Naive thymus-derived CD4-positive, alpha-beta T cell (primary cell): ENCODE measurements around the gene NEURL4. TPM values are rescaled to one million over a fixed set of nuclear protein-coding genes. Genes with fewer than 3 reads are reported as not detected.

ENCODE experiments used
- ATAC-seq: fragments of 150-1000 bp; cut with Tn5 transposase; 2 replicates; pipeline ENCODE4 v1.10.0; 2021; ENCODE audit warnings: mild to moderate bottlenecking, moderate library complexity
- CTCF ChIA-PET: fragments of 350-600 bp; sonication (Branson Sonifier 250); formaldehyde crosslinking; loops from one replicate; lab custom pipeline; 2021; ENCODE audit warnings: antibody characterized with exemption; lab: Charles Lee
- POLR2A ChIA-PET: fragments of 350-600 bp; sonication (Branson Sonifier 250); formaldehyde crosslinking; loops from one replicate; lab custom pipeline; 2021; ENCODE audit warnings: antibody characterized with exemption, inconsistent platforms; lab: Charles Lee
- DNase-seq, 9 donors: peaks; one replicate each; pipeline versions ENCODE4 v3.0.0 to v3.0.0-alpha.2; 2020 to 2022; ENCODE audit warnings: mixed read lengths in 1 of 9
- H3K27ac ChIP-seq: one replicate; pipeline ENCODE4 v1.7.0; 2013; ENCODE audit warnings: mild to moderate bottlenecking, low read depth, low read length, moderate library complexity
- H3K27me3 ChIP-seq, 2 donors: one replicate each; pipeline ENCODE4 v1.7.0; 2013; ENCODE audit warnings: low read length in 2 of 2, mild to moderate bottlenecking in 2 of 2, moderate library complexity in 2 of 2; ENCODE audit not compliant: control insufficient read depth in 2 of 2, insufficient read depth in 2 of 2
- H3K36me3 ChIP-seq, 3 experiments: 1 replicate in 2 of 3; 2 replicates in 1 of 3; pipeline ENCODE4 v1.7.0; 2013; ENCODE audit warnings: low read length in 3 of 3, mild to moderate bottlenecking in 3 of 3, moderate library complexity in 1 of 3; ENCODE audit not compliant: insufficient read depth in 3 of 3, control insufficient read depth in 2 of 3
- H3K4me1 ChIP-seq, 2 donors: one replicate each; pipeline ENCODE4 v1.7.0; 2013; ENCODE audit warnings: low read length in 2 of 2, mild to moderate bottlenecking in 2 of 2, moderate library complexity in 1 of 2; ENCODE audit not compliant: control insufficient read depth in 2 of 2, insufficient read depth in 2 of 2
- H3K4me3 ChIP-seq: 2 replicates; pipeline ENCODE4 v1.7.0; 2013; ENCODE audit warnings: mild to moderate bottlenecking, low read length
- H3K9me3 ChIP-seq, 3 experiments: 1 replicate in 2 of 3; 2 replicates in 1 of 3; pipeline ENCODE4 v1.7.0; 2013; ENCODE audit warnings: low read length in 3 of 3; ENCODE audit not compliant: control insufficient read depth in 2 of 3
- H3K27ac Mint-ChIP-seq, 9 donors: one replicate each; pipeline ENCODE4 v1.8.0; 2020 to 2022; ENCODE audit warnings: mixed read lengths in 9 of 9, mild to moderate bottlenecking in 8 of 9, moderate library complexity in 5 of 9, inconsistent platforms in 2 of 9
- H3K27me3 Mint-ChIP-seq, 5 donors: one replicate each; pipeline ENCODE4 v1.8.0; 2021 to 2022; ENCODE audit warnings: mixed read lengths in 5 of 5, mild to moderate bottlenecking in 1 of 5
- H3K36me3 Mint-ChIP-seq, 5 donors: one replicate each; pipeline ENCODE4 v1.8.0; 2020 to 2022; ENCODE audit warnings: mixed read lengths in 5 of 5, mild to moderate bottlenecking in 3 of 5, inconsistent platforms in 1 of 5
- H3K4me1 Mint-ChIP-seq, 7 donors: one replicate each; pipeline ENCODE4 v1.8.0; 2020 to 2022; ENCODE audit warnings: mixed read lengths in 7 of 7, mild to moderate bottlenecking in 3 of 7, inconsistent platforms in 1 of 7
- H3K4me3 Mint-ChIP-seq, 10 donors: one replicate each; pipeline ENCODE4 v1.8.0; 2020 to 2022; ENCODE audit warnings: mild to moderate bottlenecking in 10 of 10, mixed read lengths in 10 of 10, moderate library complexity in 6 of 10, inconsistent platforms in 2 of 10
- H3K9me3 Mint-ChIP-seq, 11 donors: one replicate each; pipeline ENCODE4 v1.8.0; 2020 to 2022; ENCODE audit warnings: mixed read lengths in 11 of 11, mild to moderate bottlenecking in 4 of 11, inconsistent platforms in 1 of 11, moderate library complexity in 1 of 11
- intact Hi-C, 2 donors: fragments of 100-400 bp; cut with micrococcal nuclease; formaldehyde crosslinking; loops; one replicate each; pipeline ENCODE4 v1.15.1; 2023
- polyA plus RNA-seq, 2 donors: library from polyadenylated mRNA; unstranded; fragments of 300-500 nt; fragmentation: Illumina TruSeq; gene quantifications; one replicate each; pipeline ENCODE4 v1.2.3, GENCODE V29; 2021
- total RNA-seq, 6 experiments: library from RNA in 5 of 6; stranded (reverse) in 5 of 6; gene quantifications; 1 replicate in 5 of 6; 2 replicates in 1 of 6; pipeline ENCODE4 v1.2.3 and lab custom pipeline; 2021 to 2026

The NEURL4 gene
- total and polyA plus RNA-seq, 7 experiments from 2014 or later: 1.1 to 92.6 (median 50.0) TPM

- H3K4me3 Mint-ChIP-seq: no peak overlapping the region
- intact Hi-C loops: loop anchor here in 1 of 2 donors (5.0 kb wide), 1 partner anchor 360 kb away; the partner anchor contains the start of genes TP53 and WRAP53
- H3K27ac Mint-ChIP-seq: peak overlapping the region in 1 of 9 donors; percentile 34
- no peaks in the 10 kb centered on the region for H3K27me3 ChIP-seq
- H3K36me3 ChIP-seq: peaks cover 7 to 54% (median 13%) of the 10 kb centered on the region in 3 experiments
- H3K27me3 Mint-ChIP-seq: no peaks in the 10 kb centered on the region
- no peak for DNase-seq
- peaks cover 0 to 6% (median 0%) of the 10 kb centered on the region in 11 donors for H3K9me3 Mint-ChIP-seq
- ChIA-PET POLR2A (interaction anchor here (0.9 to 22.8 kb wide), 3 partner anchors 10 to 17 kb away, joined by 4 to 336 read pairs (median 9); partner anchors contain the start of genes ACAP1, EIF5A and GPS2), CTCF (interaction anchor here (1.1 to 2.6 kb wide), 4 partner anchors 9 to 21 kb away, joined by 3 to 16 read pairs (median 5); partner anchors contain the start of gene ACAP1)
- H3K4me1 Mint-ChIP-seq: peaks cover 10 to 52% (median 29%) of the 10 kb centered on the region in 7 donors
- H3K4me1 ChIP-seq: peaks cover 11 to 22% of the 10 kb centered on the region in 2 donors
- H3K4me3 ChIP-seq: no peak overlapping the region
- H3K36me3 Mint-ChIP-seq: peaks cover 0 to 12% (median 3%) of the 10 kb centered on the region in 5 donors
- H3K27ac ChIP-seq: no peak overlapping the region
- no peaks in the 10 kb centered on the region for H3K9me3 ChIP-seq
- no peak for ATAC-seq
Measured at GRCh38 chr17:7327056-7327455, 2.1 kb downstream of the NEURL4 start.

GRCh38 chr17:7326186-7326585, 2.9 kb downstream of the NEURL4 start:
- Mint-ChIP-seq H3K27ac (peak overlapping the region in 1 of 9 donors; percentile 65), H3K27me3 (no peaks in the 10 kb centered on the region), H3K36me3 (peaks cover 0 to 18% (median 3%) of the 10 kb centered on the region in 5 donors), H3K9me3 (peaks cover 0 to 6% (median 0%) of the 10 kb centered on the region in 11 donors), H3K4me3 (no peak overlapping the region), H3K4me1 (peaks cover 10 to 51% (median 28%) of the 10 kb centered on the region in 7 donors)
- DNase-seq: no peak
- H3K4me1 ChIP-seq: peaks cover 10 to 18% of the 10 kb centered on the region in 2 donors
- ATAC-seq: no peak
- POLR2A ChIA-PET: interaction anchor here (1.6 to 22.8 kb wide), 3 partner anchors 10 to 13 kb away, joined by 8 to 336 read pairs (median 9); partner anchors contain the start of genes ACAP1, EIF5A and GPS2
- H3K4me3 ChIP-seq: no peak overlapping the region
- H3K27me3 ChIP-seq: no peaks in the 10 kb centered on the region
- CTCF ChIA-PET: interaction anchor here (1.1 to 2.6 kb wide), 5 partner anchors 10 to 22 kb away, joined by 3 to 16 read pairs (median 5); partner anchors contain the start of genes ACAP1 and GPS2
- no peaks in the 10 kb centered on the region for H3K9me3 ChIP-seq
- intact Hi-C loops: loop anchor here in 1 of 2 donors (5.0 kb wide), 1 partner anchor 361 kb away; the partner anchor contains the start of genes TP53 and WRAP53
- H3K36me3 ChIP-seq: peaks cover 7 to 63% (median 16%) of the 10 kb centered on the region in 3 experiments
- no peak overlapping the region for H3K27ac ChIP-seq

GRCh38 chr17:7325031-7325528, 4.1 kb downstream of the NEURL4 start:
- DNase-seq: no peak
- H3K27me3 Mint-ChIP-seq: no peaks in the 10 kb centered on the region
- Histone ChIP-seq H3K27ac (no peak overlapping the region), H3K9me3 (no peaks in the 10 kb centered on the region), H3K4me3 (no peak overlapping the region), H3K36me3 (peaks cover 7 to 74% (median 21%) of the 10 kb centered on the region in 3 experiments), H3K27me3 (no peaks in the 10 kb centered on the region), H3K4me1 (peaks cover 0 to 7% of the 10 kb centered on the region in 2 donors)
- peaks cover 0 to 22% (median 3%) of the 10 kb centered on the region in 5 donors for H3K36me3 Mint-ChIP-seq
- peak overlapping the region in 1 of 9 donors; percentile 42 for H3K27ac Mint-ChIP-seq
- POLR2A ChIA-PET: interaction anchor here (1.2 to 22.8 kb wide), 3 partner anchors 11 to 25 kb away, joined by 6 to 336 read pairs (median 8); partner anchors contain the start of genes ACAP1, EIF5A and GPS2
- H3K4me1 Mint-ChIP-seq: peaks cover 10 to 43% (median 23%) of the 10 kb centered on the region in 7 donors
- CTCF ChIA-PET: interaction anchor here (0.6 to 2.3 kb wide), 9 partner anchors 9 to 44 kb away, joined by 3 to 22 read pairs (median 5); partner anchors contain the start of genes ACAP1, GPS2 and SLC2A4
- intact Hi-C loops: loop anchor here in 1 of 2 donors (5.0 kb wide), 1 partner anchor 362 kb away; the partner anchor contains the start of genes TP53 and WRAP53
- no peak for ATAC-seq
- H3K9me3 Mint-ChIP-seq: peaks cover 0 to 6% (median 0%) of the 10 kb centered on the region in 11 donors
- H3K4me3 Mint-ChIP-seq: peak overlapping the region in 1 of 10 donors; percentile 41

DNA sequence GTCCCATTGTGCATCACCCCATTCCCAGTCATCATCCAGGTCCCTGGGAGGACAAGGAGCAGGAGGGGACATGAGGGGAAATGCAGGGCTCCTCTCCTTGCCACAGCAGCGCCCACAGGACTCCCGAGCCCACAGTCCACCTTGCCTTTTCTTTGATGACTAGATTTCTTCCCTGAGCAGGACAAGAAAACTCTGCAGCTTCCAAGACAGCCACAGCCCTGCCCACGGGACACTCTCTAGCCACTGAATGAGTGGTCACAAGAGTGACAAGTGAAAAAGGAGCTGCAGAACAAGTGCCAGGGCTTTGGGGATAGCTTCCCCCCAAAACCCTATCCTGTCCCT, 4.7 kb downstream of the NEURL4 start:
- Histone ChIP-seq H3K27ac (no peak overlapping the region), H3K36me3 (peaks cover 7 to 75% (median 21%) of the 10 kb centered on the region in 3 experiments), H3K27me3 (no peaks in the 10 kb centered on the region), H3K9me3 (no peaks in the 10 kb centered on the region), H3K4me1 (peaks cover 0 to 7% of the 10 kb centered on the region in 2 donors), H3K4me3 (no peak overlapping the region)
- DNase-seq (no peak), ATAC-seq (no peak)
- ChIA-PET CTCF (interaction anchor here (0.6 to 2.3 kb wide), 10 partner anchors 9 to 112 kb away, joined by 3 to 22 read pairs (median 5); partner anchors contain the start of genes ACAP1, GPS2 and SLC2A4), POLR2A (interaction anchor here (1.0 to 22.8 kb wide), 4 partner anchors 11 to 26 kb away, joined by 5 to 336 read pairs (median 7); partner anchors contain the start of genes ACAP1, EIF5A and GPS2)
- Mint-ChIP-seq H3K27me3 (no peaks in the 10 kb centered on the region), H3K4me1 (peaks cover 10 to 36% (median 18%) of the 10 kb centered on the region in 7 donors), H3K36me3 (peaks cover 0 to 22% (median 2%) of the 10 kb centered on the region in 5 donors), H3K4me3 (no peak overlapping the region), H3K27ac (peak overlapping the region in 2 of 9 donors; percentile 41 to 52), H3K9me3 (peaks cover 0 to 3% (median 0%) of the 10 kb centered on the region in 11 donors)
- intact Hi-C loops: loop anchor here (1.0 kb wide), 5 partner anchors 12 to 44 kb away; partner anchors contain the start of gene ACAP1 (in 1 of the 2)

GRCh38 chr17:7323731-7324437, 5.3 kb downstream of the NEURL4 start:
- no peaks in the 10 kb centered on the region for H3K9me3 ChIP-seq
- peaks cover 0 to 24% (median 0%) of the 10 kb centered on the region in 5 donors for H3K36me3 Mint-ChIP-seq
- peaks cover 9 to 34% (median 18%) of the 10 kb centered on the region in 7 donors for H3K4me1 Mint-ChIP-seq
- DNase-seq (peak; percentile 41 to 79 (median 62)), ATAC-seq (peak; percentile 56)
- peaks cover 0 to 7% of the 10 kb centered on the region in 2 donors for H3K4me1 ChIP-seq
- H3K27ac Mint-ChIP-seq: peak overlapping the region in 2 of 9 donors; percentile 41 to 52
- H3K27me3 Mint-ChIP-seq: no peaks in the 10 kb centered on the region
- no peak overlapping the region for H3K27ac ChIP-seq
- CTCF ChIA-PET: interaction anchor here (1.3 to 2.3 kb wide), 7 partner anchors 10 to 113 kb away, joined by 3 to 22 read pairs (median 5); partner anchors contain the start of genes ACAP1 and SLC2A4
- no peaks in the 10 kb centered on the region for H3K9me3 Mint-ChIP-seq
- intact Hi-C loops: loop anchor here (1.0 kb wide), 5 partner anchors 12 to 44 kb away; partner anchors contain the start of gene ACAP1 (in 1 of the 2)
- H3K36me3 ChIP-seq: peaks cover 7 to 75% (median 21%) of the 10 kb centered on the region in 3 experiments
- POLR2A ChIA-PET: interaction anchor here (0.7 to 22.8 kb wide), 5 partner anchors 11 to 26 kb away, joined by 3 to 336 read pairs (median 5); partner anchors contain the start of genes EIF5A and GPS2
- no peaks in the 10 kb centered on the region for H3K27me3 ChIP-seq
- no peak overlapping the region for H3K4me3 ChIP-seq
- no peak overlapping the region for H3K4me3 Mint-ChIP-seq
